Colonic mucosa (tissue), 4 donors: Measurements from ENCODE around the gene PI4KA. TPM values are rescaled to one million over a fixed set of nuclear protein-coding genes. Genes with fewer than 3 reads are reported as not detected.

Experiments used
- DNase-seq: peaks from one replicate; pipeline ENCODE4 v3.0.0-alpha.2; 2020
- H3K27ac ChIP-seq: fragments of 200-600 bp; one replicate; pipeline ENCODE4 v1.8.0; 2021
- H3K27me3 ChIP-seq: fragments of 200-600 bp; one replicate; pipeline ENCODE4 v1.8.0; 2021
- H3K36me3 ChIP-seq: fragments of 200-600 bp; one replicate; pipeline ENCODE4 v1.8.0; 2021
- H3K4me1 ChIP-seq: fragments of 200-600 bp; one replicate; pipeline ENCODE4 v1.8.0; 2021; ENCODE audit warnings: mild to moderate bottlenecking
- H3K4me3 ChIP-seq: fragments of 200-600 bp; one replicate; pipeline ENCODE4 v1.8.0; 2021
- H3K9ac ChIP-seq, 2 donors: one replicate each; pipeline ENCODE4 v1.7.0; 2013; ENCODE audit warnings: control low read depth in 2 of 2, low read depth in 2 of 2, low read length in 2 of 2
- H3K9me3 ChIP-seq: fragments of 200-600 bp; one replicate; pipeline ENCODE4 v1.8.0; 2021
- CTCF ChIP-seq: fragments of 200-600 bp; IDR thresholded peaks from one replicate; pipeline ENCODE4 v1.8.0; 2022; ENCODE audit warnings: antibody characterized with exemption, mild to moderate bottlenecking
- intact Hi-C: fragments of 100-400 bp; cut with DNase I; formaldehyde crosslinking; loops from one replicate; pipeline ENCODE4 v1.14.1; 2022
- total RNA-seq, 2 donors: library from RNA; stranded (reverse); fragmentation: NEBNext Ultra II Directional in 1 of 2; extraction: Animal tissue kit (Norgen Biotek cat#: 25700) in 1 of 2; gene quantifications; one replicate each; pipeline ENCODE4 v1.2.1, GENCODE V29; 2021
- donor health status: healthy.
- donor health status: DM: no; HTN: no; CAD: no.
- donor health status: DM: no; HTN: no; CAD: no.

Gene PI4KA
- total RNA-seq, 2 donors from 2014 or later: 69.4 to 86.8 TPM

DNA sequence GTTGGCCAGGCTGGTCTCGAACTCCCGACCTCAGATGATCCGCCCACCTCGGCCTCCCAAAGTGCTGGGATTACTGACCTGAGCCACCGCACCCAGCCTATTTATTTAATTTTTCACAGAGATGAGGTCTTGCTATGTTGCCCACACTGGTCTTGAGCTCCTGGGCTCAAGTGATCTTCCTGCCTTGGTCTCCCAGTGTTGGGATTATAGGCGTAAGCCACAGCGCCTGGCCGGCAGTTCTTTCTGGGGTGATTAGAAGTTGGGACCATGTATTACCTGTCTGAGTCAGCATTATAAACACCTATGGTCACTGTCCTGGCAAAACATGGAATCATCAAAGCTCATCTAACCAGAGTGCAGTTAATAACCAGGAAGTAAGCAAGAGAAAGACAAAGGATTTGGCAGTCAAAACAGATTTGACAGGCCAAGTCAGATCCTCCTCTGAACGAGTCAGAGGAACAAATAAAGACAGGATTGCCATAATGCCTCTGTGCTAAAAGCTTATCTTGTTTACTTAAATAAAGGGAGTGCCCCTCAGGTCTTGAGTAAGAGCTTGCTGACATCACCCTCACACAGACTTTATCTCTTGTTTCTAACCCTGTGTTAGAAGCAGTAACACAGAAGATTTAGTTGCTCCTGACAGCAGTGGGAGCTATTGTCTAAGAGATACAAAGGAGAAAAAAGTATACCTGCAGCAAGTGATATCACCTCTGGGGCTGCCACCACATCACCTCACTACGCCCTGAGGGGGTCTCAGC lies 81.0 kb downstream of the PI4KA start:
- H3K4me1 ChIP-seq: no peaks in the 10 kb centered on the region
- H3K27ac ChIP-seq: peak overlapping the region; percentile 64
- no peaks in the 10 kb centered on the region for H3K27me3 ChIP-seq
- H3K9ac ChIP-seq: peak overlapping the region in 1 of 2 donors; percentile 9
- peak; percentile 43 for DNase-seq
- intact Hi-C loops: no loop called here
- no peak overlapping the region for H3K4me3 ChIP-seq
- no peaks in the 10 kb centered on the region for H3K9me3 ChIP-seq
- no peaks in the 10 kb centered on the region for H3K36me3 ChIP-seq
- TF ChIP-seq CTCF: no peak

- Histone ChIP-seq H3K4me1 (no peaks in the 10 kb centered on the region), H3K27me3 (no peaks in the 10 kb centered on the region), H3K4me3 (no peak overlapping the region), H3K27ac (peak overlapping the region; percentile 64), H3K9me3 (no peaks in the 10 kb centered on the region), H3K9ac (no peak overlapping the region), H3K36me3 (no peaks in the 10 kb centered on the region)
- no peak for TF ChIP-seq CTCF
- no peak for DNase-seq
- intact Hi-C loops: no loop called here
Observed at GRCh38 chr22:20776624-20777405, 81.8 kb downstream of the PI4KA start.

- H3K36me3 ChIP-seq: no peaks in the 10 kb centered on the region
- no peak overlapping the region for H3K9ac ChIP-seq
- intact Hi-C loops: no loop called here
Observed at GRCh38 chr22:20775342-20775895, 83.2 kb downstream of the PI4KA start.

GRCh38 chr22:20774882-20775281 lies 83.7 kb downstream of the PI4KA start:
- no peaks in the 10 kb centered on the region for H3K27me3 ChIP-seq
- H3K9me3 ChIP-seq: no peaks in the 10 kb centered on the region
- DNase-seq: no peak
- H3K36me3 ChIP-seq: no peaks in the 10 kb centered on the region
- intact Hi-C loops: no loop called here
- H3K4me1 ChIP-seq: no peaks in the 10 kb centered on the region
- H3K9ac ChIP-seq: no peak overlapping the region
- no peak overlapping the region for H3K27ac ChIP-seq
- no peak for TF ChIP-seq CTCF
- H3K4me3 ChIP-seq: no peak overlapping the region

More at GRCh38 chr22:20775342-20775895, 83.2 kb downstream of the PI4KA start:
- Histone ChIP-seq H3K27ac (no peak overlapping the region), H3K27me3 (no peaks in the 10 kb centered on the region), H3K4me1 (no peaks in the 10 kb centered on the region), H3K9me3 (no peaks in the 10 kb centered on the region), H3K4me3 (no peak overlapping the region)
- no peak for TF ChIP-seq CTCF
- no peak for DNase-seq

DNA sequence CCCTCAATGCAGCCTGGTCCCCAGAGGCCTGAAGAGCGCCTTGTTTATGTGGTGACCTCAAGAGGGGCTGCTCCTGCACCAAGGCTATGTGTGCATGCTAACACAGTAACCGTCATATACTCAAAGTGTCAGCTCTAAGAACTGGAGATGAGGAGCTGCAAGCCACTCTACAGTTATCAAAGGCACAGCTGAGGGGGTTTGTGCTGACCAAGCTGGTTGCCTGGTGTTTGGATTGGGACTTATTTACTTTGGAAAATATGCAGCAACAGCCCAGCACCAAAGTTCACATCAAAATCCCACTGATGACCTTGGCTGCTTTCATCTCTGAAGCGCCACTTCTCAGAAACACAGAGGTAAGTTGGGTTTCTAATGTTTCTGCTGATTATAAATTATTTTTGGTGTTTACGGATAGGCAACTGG lies 84.8 kb downstream of the PI4KA start, which contains the start of gene SERPIND1:
SERPIND1 (plus strand) TSS at position 321 of the 420 bp plus-strand sequence. CDS start 5,200 bp downstream, outside the sequence.
- H3K9me3 ChIP-seq: no peaks in the 10 kb centered on the region
- no peak for TF ChIP-seq CTCF
- no peak within 1 kb of the TSS for H3K9ac ChIP-seq
- H3K27ac ChIP-seq: no peak within 1 kb of the TSS
- no peaks in the 10 kb centered on the region for H3K27me3 ChIP-seq
- H3K4me3 ChIP-seq: no peak within 1 kb of the TSS
- intact Hi-C loops: no loop called here
- DNase-seq: no peak
- no peaks in the 10 kb centered on the region for H3K4me1 ChIP-seq
- no peaks in the 10 kb centered on the region for H3K36me3 ChIP-seq
